GM12865 (cell line): ENCODE results near the gene WDFY4.

Experiments used
- DNase-seq: peaks from one replicate; pipeline ENCODE4 v3.0.0; 2010; ENCODE audit warnings: low read depth
- H3K4me3 ChIP-seq: 2 replicates; pipeline ENCODE4 v1.5.1; 2011; ENCODE audit warnings: mild to moderate bottlenecking, low read depth, low read length, control low read depth
- TF ChIP-seq, protein P1 (sequence below): IDR thresholded peaks from 2 replicates; pipeline ENCODE4 v1.5.1; 2011; ENCODE audit warnings: low read length, control low read depth, low read depth, inconsistent platforms; ENCODE audit not compliant: insufficient read depth; ENCODE audit errors: missing control alignments

The WDFY4 gene

DNA sequence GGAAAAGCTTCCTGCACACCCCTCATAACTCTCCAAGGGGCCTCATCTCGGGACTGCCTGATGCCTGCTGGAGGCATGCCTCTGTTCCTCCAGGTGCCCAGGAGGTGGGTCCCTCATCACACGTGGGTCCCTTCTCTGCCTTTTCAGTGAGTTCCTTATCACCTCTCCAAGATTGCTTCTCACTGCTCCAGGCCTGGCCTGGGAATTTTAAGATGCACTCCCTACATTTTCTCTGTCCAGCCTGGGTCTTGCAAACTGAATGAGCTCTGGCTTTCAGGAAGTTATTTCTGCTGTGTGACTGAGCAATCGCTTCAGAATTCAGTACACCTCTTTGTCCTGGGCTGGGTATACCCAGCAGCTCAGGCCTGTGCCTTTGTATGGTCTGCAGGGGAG is 211.1 kb downstream of the WDFY4 start:
- TF ChIP-seq, protein P1, sequence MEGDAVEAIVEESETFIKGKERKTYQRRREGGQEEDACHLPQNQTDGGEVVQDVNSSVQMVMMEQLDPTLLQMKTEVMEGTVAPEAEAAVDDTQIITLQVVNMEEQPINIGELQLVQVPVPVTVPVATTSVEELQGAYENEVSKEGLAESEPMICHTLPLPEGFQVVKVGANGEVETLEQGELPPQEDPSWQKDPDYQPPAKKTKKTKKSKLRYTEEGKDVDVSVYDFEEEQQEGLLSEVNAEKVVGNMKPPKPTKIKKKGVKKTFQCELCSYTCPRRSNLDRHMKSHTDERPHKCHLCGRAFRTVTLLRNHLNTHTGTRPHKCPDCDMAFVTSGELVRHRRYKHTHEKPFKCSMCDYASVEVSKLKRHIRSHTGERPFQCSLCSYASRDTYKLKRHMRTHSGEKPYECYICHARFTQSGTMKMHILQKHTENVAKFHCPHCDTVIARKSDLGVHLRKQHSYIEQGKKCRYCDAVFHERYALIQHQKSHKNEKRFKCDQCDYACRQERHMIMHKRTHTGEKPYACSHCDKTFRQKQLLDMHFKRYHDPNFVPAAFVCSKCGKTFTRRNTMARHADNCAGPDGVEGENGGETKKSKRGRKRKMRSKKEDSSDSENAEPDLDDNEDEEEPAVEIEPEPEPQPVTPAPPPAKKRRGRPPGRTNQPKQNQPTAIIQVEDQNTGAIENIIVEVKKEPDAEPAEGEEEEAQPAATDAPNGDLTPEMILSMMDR, result no peak

DNA sequence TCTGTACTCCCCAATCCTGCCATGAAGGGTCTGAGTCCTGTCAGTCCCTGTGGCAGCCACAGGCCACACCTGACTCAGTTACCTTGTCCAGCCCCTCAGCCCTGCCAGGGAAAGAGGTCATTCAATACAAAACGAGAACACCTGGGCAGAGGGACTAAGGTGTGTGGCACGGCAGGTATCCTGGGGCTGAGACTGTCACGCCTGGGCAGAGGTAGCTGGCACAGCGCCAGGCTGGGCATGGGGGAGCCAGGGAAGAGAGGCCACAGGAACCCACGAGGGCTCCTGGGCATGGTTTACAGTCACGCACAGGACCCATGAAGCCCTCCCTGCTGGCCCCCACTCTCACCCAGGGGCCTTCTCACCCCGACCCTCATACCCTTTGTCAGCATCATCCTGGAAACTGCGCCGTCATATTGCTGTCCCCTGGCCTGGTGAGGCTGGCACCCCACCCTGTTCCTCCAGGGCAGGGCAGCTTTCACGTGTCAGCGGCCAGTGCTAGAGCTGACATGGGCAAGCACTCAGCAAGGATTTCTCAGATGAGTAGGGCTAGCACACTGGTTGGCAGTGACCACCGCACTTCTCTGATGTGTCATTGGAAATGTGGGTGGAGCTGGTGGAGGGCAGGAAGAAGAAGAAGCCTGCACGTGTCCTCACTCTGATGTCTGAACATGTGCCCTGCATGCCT is 212.2 kb downstream of the WDFY4 start:
- TF ChIP-seq, protein P1, result no peak
- H3K4me3 ChIP-seq, result no peak overlapping the region
- no peak for DNase-seq

More for the DNA sequence above, 211.1 kb downstream of the WDFY4 start:
- no peak overlapping the region for H3K4me3 ChIP-seq
- DNase-seq, result no peak

DNA sequence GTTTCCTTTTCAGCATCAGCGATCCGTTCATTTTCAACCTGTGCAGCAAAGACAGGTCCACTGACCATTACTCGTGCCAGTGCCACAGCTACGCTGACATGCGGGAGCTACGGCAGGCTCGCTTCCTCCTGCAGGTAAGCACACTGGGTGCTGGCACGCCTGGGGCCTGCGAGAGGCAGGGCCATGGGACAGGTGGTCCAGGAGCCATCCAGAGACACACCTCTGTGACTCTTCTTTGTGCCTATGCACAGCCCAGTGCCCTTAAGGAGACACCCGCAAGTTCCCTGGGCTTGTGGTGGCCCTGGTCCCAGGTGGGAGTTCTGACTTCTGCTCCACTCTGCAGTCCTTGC is 212.7 kb downstream of the WDFY4 start:
- DNase-seq, result no peak
- TF ChIP-seq, protein P1, result no peak
- no peak overlapping the region for H3K4me3 ChIP-seq

DNA sequence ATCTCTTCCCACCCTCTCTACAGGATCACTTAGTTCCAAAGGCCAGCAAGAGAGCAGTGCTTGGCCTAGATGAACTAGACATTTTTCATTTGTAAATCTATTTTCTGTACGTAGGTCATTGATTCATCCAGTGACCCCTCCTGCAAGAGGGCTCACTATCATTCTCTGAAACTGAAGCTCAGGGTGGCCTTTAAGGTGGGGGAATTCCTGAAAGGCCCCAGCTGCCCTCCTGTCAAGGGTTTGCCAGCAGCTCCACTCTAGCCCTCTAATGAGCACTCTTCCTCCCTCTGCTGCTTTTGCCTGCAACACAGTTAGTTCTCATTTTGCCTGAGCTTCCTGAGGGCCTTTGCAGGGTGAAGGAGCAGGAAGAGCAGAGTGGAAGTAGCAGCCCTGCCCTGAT is 213.8 kb downstream of the WDFY4 start:
- no peak for DNase-seq
- no peak overlapping the region for H3K4me3 ChIP-seq

DNA sequence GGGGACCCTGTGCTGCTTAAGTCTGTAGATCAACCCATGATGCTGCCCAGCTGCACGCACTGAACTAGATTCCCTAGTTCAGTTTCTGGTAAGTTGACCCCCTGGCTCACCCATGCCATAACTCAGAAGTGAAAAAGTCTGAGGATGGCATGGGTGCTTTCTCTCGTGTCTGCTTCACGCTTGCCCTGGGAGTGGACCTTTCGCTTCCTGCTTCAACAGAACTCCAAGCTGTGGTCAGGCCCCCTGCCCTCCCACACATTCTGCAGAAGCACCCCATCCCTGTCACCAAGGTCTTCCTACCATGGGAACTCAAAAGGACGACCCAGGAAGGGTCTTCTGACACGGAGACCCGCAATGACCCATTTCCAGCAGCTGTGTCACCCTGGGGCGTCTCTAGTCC is 215.1 kb downstream of the WDFY4 start:
- TF ChIP-seq, protein P1, result no peak
- H3K4me3 ChIP-seq, result no peak overlapping the region
- DNase-seq, result no peak

More for the DNA sequence above, 213.8 kb downstream of the WDFY4 start:
- TF ChIP-seq, protein P1, result no peak

DNA sequence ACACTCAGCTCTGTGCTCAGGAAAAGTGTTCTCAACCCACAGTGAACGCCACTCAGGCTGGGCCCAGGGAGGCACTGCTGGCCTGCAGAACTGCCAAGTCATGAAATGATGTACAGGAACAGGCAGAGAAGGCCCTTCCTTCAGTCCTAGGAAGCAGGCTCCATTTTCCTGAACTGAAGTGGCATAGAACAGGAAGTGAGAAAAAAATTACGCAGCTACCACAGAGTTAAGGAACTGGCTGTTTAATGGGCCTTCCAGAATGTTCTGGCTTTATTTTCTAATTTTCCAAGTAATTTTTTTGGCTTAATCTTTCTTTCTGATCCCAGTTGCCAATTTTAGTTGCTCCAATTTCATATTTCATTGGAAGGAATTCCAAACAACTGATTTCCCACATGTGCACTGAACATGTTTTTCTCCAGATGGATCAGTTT is 215.7 kb downstream of the WDFY4 start:
- DNase-seq, result no peak
- TF ChIP-seq, protein P1, result no peak
- H3K4me3 ChIP-seq, result no peak overlapping the region

DNA sequence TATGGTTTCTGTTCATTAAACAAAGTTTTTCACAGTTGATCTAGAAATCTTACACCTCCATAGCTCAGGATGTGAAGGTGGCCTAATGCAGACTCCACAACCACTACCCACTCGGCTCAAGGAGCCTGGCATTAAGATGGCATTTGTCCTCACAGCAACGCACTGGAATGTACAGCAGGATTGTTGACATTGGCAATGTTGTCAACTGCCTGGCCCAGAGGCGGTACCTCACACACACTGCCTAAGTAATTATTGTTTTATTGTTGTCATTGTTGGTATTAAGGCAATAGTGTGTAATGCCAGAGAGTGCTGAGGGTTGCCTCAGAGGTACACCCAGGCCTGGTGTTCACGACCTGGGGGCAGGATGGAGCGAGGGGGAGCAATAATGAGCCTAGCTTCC is 216.6 kb downstream of the WDFY4 start:
- DNase-seq, result no peak
- no peak overlapping the region for H3K4me3 ChIP-seq
- TF ChIP-seq, protein P1, result no peak
